ENCODE measurements around the gene LRP1B.

Gene LRP1B

DNA sequence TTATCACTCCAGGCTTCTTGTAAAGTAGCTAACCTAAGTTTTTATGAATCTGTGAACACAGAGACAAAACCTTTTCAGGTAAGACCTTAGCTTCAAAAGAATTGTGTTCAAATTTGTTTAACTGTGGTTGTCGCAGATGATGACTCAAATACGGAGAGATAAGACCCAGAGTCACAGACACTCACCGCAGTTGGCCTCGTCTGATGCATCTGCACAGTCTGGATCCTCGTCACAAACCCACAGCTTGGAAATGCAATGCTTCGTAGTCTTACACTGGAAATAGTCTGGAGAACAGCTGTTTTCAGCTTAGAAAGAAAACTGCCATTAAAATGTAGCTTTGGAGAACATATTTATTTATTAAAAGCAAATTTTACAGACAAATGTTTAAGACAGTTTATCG, 1688.5 kb downstream of the LRP1B start:
- TF ChIP-seq, protein P1, sequence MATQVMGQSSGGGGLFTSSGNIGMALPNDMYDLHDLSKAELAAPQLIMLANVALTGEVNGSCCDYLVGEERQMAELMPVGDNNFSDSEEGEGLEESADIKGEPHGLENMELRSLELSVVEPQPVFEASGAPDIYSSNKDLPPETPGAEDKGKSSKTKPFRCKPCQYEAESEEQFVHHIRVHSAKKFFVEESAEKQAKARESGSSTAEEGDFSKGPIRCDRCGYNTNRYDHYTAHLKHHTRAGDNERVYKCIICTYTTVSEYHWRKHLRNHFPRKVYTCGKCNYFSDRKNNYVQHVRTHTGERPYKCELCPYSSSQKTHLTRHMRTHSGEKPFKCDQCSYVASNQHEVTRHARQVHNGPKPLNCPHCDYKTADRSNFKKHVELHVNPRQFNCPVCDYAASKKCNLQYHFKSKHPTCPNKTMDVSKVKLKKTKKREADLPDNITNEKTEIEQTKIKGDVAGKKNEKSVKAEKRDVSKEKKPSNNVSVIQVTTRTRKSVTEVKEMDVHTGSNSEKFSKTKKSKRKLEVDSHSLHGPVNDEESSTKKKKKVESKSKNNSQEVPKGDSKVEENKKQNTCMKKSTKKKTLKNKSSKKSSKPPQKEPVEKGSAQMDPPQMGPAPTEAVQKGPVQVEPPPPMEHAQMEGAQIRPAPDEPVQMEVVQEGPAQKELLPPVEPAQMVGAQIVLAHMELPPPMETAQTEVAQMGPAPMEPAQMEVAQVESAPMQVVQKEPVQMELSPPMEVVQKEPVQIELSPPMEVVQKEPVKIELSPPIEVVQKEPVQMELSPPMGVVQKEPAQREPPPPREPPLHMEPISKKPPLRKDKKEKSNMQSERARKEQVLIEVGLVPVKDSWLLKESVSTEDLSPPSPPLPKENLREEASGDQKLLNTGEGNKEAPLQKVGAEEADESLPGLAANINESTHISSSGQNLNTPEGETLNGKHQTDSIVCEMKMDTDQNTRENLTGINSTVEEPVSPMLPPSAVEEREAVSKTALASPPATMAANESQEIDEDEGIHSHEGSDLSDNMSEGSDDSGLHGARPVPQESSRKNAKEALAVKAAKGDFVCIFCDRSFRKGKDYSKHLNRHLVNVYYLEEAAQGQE (IDR thresholded peaks at IDR 0.05; ENCODE audit: insufficient read depth in 1 of 2, low read depth in 2 of 2, low read length in 2 of 2): no peak
- TF ChIP-seq TAF1 (IDR thresholded peaks at IDR 0.05; ENCODE audit: borderline replicate concordance, insufficient read depth, low read length): no peak
- no peak for TF ChIP-seq SIN3A (IDR thresholded peaks at IDR 0.05; ENCODE audit: borderline replicate concordance, insufficient read depth, low read length)
- no peak for TF ChIP-seq POLR2AphosphoS5 (IDR thresholded peaks at IDR 0.05; ENCODE audit: low read depth, low read length)
- TF ChIP-seq FOXP2 (optimal IDR thresholded peaks at IDR 0.05; ENCODE audit: borderline replicate concordance, extremely low read depth, extremely low read length, insufficient read depth): no peak

DNA sequence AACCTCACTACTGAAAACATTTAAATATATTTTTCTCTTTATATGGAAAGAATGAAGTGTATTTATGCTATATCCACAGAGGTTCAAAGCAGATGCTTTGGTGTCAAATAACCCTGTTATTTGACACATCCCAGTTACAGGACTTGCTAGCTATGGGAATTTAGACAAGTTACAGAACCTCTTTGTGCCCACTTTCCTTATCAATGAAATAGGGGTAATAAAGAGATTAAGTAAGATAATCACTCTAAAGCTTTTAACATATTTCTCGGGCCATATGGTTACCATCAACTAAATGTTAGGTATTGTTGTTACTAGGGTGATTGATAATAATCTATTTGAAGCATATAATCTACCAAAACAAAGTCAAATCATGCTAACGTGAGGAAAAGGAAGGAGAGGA, 1690.0 kb downstream of the LRP1B start:
- TF ChIP-seq SIN3A (IDR thresholded peaks at IDR 0.05; ENCODE audit: borderline replicate concordance, insufficient read depth, low read length) (no peak), TAF1 (IDR thresholded peaks at IDR 0.05; ENCODE audit: borderline replicate concordance, insufficient read depth, low read length) (no peak), POLR2AphosphoS5 (IDR thresholded peaks at IDR 0.05; ENCODE audit: low read depth, low read length) (no peak), FOXP2 (optimal IDR thresholded peaks at IDR 0.05; ENCODE audit: borderline replicate concordance, extremely low read depth, extremely low read length, insufficient read depth) (no peak)
- TF ChIP-seq, protein P1 (IDR thresholded peaks at IDR 0.05; ENCODE audit: insufficient read depth in 1 of 2, low read depth in 2 of 2, low read length in 2 of 2): no peak

DNA sequence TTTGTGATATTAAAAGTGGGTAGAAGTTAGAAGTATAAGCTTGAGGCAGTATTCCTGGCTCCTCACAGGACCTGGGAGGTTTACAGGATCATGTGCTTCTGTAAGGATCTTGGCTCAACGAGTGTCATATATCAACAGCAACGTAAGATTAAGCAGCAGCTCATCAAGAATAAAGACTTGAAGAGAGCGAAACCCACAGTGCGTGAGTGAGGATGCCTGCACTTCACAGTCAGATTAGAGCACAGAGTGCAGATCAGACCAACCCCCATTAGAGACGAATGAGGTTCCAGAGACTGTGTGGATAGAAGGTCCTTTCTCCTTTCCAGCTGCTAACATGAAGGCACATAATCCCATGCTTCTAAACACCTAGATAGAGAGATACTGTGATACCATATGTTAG, 1693.9 kb downstream of the LRP1B start:
- no peak for TF ChIP-seq TAF1 (IDR thresholded peaks at IDR 0.05; ENCODE audit: borderline replicate concordance, insufficient read depth, low read length)
- no peak; the same call in 1 of the 2 replicates for TF ChIP-seq POLR2AphosphoS5 (IDR thresholded peaks at IDR 0.05; ENCODE audit: low read depth, low read length)
- no peak for TF ChIP-seq FOXP2 (optimal IDR thresholded peaks at IDR 0.05; ENCODE audit: borderline replicate concordance, extremely low read depth, extremely low read length, insufficient read depth)
- TF ChIP-seq, protein P1 (IDR thresholded peaks at IDR 0.05; ENCODE audit: insufficient read depth in 1 of 2, low read depth in 2 of 2, low read length in 2 of 2): no peak
- no peak for TF ChIP-seq SIN3A (IDR thresholded peaks at IDR 0.05; ENCODE audit: borderline replicate concordance, insufficient read depth, low read length)

DNA sequence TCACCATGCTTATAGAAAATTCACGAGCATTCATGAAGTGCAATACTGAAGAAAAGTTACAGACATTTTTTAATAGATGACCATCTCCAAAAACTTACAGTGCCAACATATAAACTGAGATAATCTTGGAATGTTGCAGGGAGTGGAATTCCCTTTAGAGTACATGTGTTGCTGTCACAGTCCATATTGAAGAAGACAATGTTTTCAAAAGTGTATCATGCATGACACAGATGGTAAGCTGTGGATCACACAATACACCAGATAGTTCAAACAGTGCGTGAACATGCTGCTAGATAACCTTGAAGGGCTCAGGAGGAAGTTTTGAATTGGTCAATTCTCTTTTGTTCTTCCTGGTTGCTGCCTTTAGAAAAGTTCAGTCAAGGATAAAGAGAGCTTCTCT, 1706.3 kb downstream of the LRP1B start:
- TF ChIP-seq TAF1 (IDR thresholded peaks at IDR 0.05; ENCODE audit: borderline replicate concordance, insufficient read depth, low read length) (no peak), POLR2AphosphoS5 (IDR thresholded peaks at IDR 0.05; ENCODE audit: low read depth, low read length) (no peak), FOXP2 (optimal IDR thresholded peaks at IDR 0.05; ENCODE audit: borderline replicate concordance, extremely low read depth, extremely low read length, insufficient read depth) (no peak), SIN3A (IDR thresholded peaks at IDR 0.05; ENCODE audit: borderline replicate concordance, insufficient read depth, low read length) (no peak)

DNA sequence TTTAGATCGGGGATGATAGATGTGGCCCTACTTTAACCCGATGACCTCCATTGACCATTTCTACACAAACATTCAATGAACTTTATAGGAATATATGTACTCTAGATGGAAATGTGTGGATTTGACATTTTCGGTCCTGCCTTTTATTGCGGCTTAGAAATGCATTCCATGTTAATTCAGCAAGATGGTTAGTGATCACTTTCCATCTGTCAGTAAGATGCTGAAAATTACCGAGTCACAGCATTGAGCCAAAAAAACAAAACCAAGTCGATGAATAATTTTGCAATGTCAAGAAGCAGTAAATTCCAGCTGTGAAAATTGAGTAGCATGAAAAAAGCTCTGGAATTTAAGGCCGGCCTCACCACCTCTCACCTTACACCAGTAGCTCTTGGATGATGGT, 1708.1 kb downstream of the LRP1B start:
- TF ChIP-seq TAF1 (IDR thresholded peaks at IDR 0.05; ENCODE audit: borderline replicate concordance, insufficient read depth, low read length) (no peak), FOXP2 (optimal IDR thresholded peaks at IDR 0.05; ENCODE audit: borderline replicate concordance, extremely low read depth, extremely low read length, insufficient read depth) (no peak)
- TF ChIP-seq, protein P1 (IDR thresholded peaks at IDR 0.05; ENCODE audit: insufficient read depth in 1 of 2, low read depth in 2 of 2, low read length in 2 of 2): no peak

Measured in PFSK-1 (cell line).